ENCODE results near the gene MPHOSPH9. TPM values are rescaled to one million over a fixed set of nuclear protein-coding genes. Genes with fewer than 3 reads are reported as not detected.

Gene MPHOSPH9
- total and polyA plus RNA-seq, 2 donors (not counting 1 experiment from before 2014, with no cell fraction given) = 17.2 to 50.5 TPM

DNA sequence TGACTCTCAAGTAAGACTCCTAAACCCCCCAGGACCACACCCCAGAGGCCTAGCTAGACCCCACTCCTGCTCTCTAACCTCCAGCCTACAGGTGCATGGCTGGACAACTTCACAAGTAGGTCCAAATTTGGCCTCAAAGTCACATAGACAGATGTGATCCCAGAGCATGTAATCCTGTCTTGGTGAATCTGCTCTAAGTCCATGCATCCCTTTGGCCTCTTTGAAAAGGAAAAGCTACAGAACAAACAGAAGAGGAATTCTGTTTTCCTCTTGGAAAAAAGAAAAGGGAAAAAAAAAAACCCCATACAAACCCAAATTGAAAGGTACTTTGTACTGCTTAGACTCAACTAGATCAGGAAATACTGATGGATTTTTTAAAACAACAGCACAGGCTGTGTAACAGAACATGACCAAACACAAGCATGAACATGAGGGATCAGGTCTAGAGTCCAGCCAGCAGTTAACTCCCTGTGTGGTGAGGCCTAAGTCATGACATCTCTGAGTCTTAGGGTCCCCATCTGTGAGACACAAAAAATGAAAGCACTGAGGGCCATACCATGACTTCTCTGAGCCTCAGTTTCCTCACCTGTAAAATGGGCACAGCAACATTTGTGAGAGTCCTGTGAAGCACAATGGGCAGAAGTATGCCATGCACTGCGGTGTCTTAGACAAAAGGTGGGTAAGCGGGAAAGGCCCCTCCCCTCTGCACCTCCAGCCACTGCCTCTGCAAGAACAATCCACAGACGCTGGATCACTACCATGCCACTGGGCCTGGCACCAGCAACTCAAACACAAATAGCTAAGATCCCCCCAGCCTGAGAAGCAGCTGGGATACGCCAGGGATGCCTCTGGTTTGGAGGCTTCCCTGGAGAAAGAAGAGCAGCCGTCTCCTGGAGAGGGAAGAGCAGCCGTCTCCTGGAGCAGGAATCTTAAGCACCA, 92.0 kb downstream of the MPHOSPH9 start:
- no peaks in the 10 kb centered on the region for H3K27me3 ChIP-seq (ENCODE audit: control insufficient read depth, insufficient read depth, low read length)
- H3K79me2 ChIP-seq (ENCODE audit: control insufficient read depth, insufficient read depth, low read length) = peaks cover 33% of the 10 kb centered on the region
- peak overlapping the region; percentile 71 for H3K27ac ChIP-seq (ENCODE audit: insufficient read depth, low read length)
- H3K9me3 ChIP-seq (ENCODE audit: control insufficient read depth, insufficient read depth, low read depth, low read length) = no peaks in the 10 kb centered on the region
- TF ChIP-seq EZH2 (IDR thresholded peaks at IDR 0.05; ENCODE audit: low read length, missing control alignments) = no peak
- TF ChIP-seq, protein P1, sequence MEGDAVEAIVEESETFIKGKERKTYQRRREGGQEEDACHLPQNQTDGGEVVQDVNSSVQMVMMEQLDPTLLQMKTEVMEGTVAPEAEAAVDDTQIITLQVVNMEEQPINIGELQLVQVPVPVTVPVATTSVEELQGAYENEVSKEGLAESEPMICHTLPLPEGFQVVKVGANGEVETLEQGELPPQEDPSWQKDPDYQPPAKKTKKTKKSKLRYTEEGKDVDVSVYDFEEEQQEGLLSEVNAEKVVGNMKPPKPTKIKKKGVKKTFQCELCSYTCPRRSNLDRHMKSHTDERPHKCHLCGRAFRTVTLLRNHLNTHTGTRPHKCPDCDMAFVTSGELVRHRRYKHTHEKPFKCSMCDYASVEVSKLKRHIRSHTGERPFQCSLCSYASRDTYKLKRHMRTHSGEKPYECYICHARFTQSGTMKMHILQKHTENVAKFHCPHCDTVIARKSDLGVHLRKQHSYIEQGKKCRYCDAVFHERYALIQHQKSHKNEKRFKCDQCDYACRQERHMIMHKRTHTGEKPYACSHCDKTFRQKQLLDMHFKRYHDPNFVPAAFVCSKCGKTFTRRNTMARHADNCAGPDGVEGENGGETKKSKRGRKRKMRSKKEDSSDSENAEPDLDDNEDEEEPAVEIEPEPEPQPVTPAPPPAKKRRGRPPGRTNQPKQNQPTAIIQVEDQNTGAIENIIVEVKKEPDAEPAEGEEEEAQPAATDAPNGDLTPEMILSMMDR (conservative IDR thresholded peaks at IDR 0.05 in 1 of 2, IDR thresholded peaks at IDR 0.05 in 1 of 2; ENCODE audit: low read depth in 1 of 2, low read length in 2 of 2) = no peak
- no peak overlapping the region for H2AFZ ChIP-seq (ENCODE audit: low read length)
- no peak overlapping the region for H3K9ac ChIP-seq (ENCODE audit: insufficient read depth, low read length)
- H3K4me2 ChIP-seq (ENCODE audit: extremely low read depth, insufficient read depth, low read length) = peak overlapping the region; percentile 83
- peaks cover 33% of the 10 kb centered on the region for H3K4me1 ChIP-seq (ENCODE audit: control insufficient read depth, extremely low read depth, insufficient read depth, low read length)
- no peaks in the 10 kb centered on the region for H3K36me3 ChIP-seq (ENCODE audit: control insufficient read depth, insufficient read depth, low read length)
- peak overlapping the region in 1 of 4 experiments; percentile 23 for H3K4me3 ChIP-seq (replicated peaks in 1 of 4; ENCODE audit: control extremely low read depth in 1 of 4, insufficient read depth in 1 of 4, low read depth in 3 of 4, low read length in 4 of 4)
- H4K20me1 ChIP-seq (ENCODE audit: control insufficient read depth, extremely low read depth, insufficient read depth, low read length) = no peaks in the 10 kb centered on the region
- no peak for DNase-seq (ENCODE audit: low read depth in 2 of 2)

DNA sequence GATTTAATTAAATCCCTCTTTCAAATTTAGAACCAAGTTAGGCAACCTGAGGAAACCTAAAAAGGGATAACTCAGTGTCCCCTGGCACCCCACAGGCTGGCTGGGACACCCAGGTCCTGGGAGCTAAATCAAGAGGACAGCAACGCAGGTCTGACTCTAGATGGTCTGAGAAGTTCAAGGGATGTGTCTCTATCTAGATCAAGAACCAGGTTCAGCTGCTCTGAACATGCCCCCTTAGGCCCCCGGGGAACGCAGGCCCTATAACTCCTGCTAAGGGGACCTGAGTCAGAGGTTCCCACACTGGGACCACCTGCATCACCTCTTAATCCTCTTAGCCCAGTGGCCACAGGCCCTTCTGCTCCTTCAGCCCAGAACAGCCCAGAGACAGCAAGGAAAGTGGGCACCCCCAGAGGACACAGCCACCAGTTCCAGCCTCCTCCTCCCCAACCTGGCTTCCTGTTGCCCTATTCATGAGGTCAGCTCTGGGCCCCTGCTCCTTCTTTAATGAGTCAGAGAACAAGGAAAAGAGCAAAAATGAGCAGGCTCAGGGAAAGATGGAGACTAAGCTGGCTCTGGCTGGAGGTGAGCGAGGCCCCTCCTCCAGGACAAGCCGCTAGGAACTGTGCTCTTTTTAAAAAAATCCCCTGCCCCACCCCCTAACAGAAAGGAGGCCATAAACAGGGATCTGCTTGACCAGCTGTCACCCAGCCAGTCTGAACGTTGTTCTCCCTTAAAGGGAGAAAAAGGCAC, 92.8 kb downstream of the MPHOSPH9 start:
- DNase-seq (ENCODE audit: low read depth in 2 of 2) = peak; percentile 30 to 61
- H3K27ac ChIP-seq (ENCODE audit: insufficient read depth, low read length) = peak overlapping the region; percentile 29
- H3K4me2 ChIP-seq (ENCODE audit: extremely low read depth, insufficient read depth, low read length) = peak overlapping the region; percentile 56
- H3K4me3 ChIP-seq (replicated peaks in 1 of 4; ENCODE audit: control extremely low read depth in 1 of 4, insufficient read depth in 1 of 4, low read depth in 3 of 4, low read length in 4 of 4) = no peak overlapping the region
- H3K27me3 ChIP-seq (ENCODE audit: control insufficient read depth, insufficient read depth, low read length) = no peaks in the 10 kb centered on the region
- no peaks in the 10 kb centered on the region for H3K9me3 ChIP-seq (ENCODE audit: control insufficient read depth, insufficient read depth, low read depth, low read length)
- peaks cover 28% of the 10 kb centered on the region for H3K79me2 ChIP-seq (ENCODE audit: control insufficient read depth, insufficient read depth, low read length)
- H3K4me1 ChIP-seq (ENCODE audit: control insufficient read depth, extremely low read depth, insufficient read depth, low read length) = peaks cover 33% of the 10 kb centered on the region
- H3K9ac ChIP-seq (ENCODE audit: insufficient read depth, low read length) = no peak overlapping the region
- no peak overlapping the region for H2AFZ ChIP-seq (ENCODE audit: low read length)
- H3K36me3 ChIP-seq (ENCODE audit: control insufficient read depth, insufficient read depth, low read length) = no peaks in the 10 kb centered on the region
- no peak for TF ChIP-seq EZH2 (IDR thresholded peaks at IDR 0.05; ENCODE audit: low read length, missing control alignments)
- no peaks in the 10 kb centered on the region for H4K20me1 ChIP-seq (ENCODE audit: control insufficient read depth, extremely low read depth, insufficient read depth, low read length)

DNA sequence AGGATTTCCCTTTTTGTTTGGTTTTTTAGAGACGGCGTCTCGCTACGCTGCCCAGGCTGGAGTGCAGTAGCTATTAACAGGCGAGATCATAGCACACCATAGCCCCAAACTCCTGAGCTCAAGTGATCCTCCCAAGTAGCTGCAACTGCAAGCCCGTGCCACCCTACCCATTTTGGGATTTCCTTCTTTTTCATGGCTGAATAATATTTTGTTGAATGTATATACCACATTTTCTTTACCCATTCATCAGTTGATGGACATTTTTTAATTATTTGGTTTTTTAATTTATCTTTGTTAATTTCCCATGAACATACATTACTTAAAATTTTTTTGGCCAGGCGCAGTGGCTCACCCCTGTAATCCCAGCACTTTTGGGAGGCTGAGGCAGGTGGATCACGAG, 97.3 kb downstream of the MPHOSPH9 start:
- Histone ChIP-seq H2AFZ (ENCODE audit: low read length) (no peak overlapping the region), H4K20me1 (ENCODE audit: control insufficient read depth, extremely low read depth, insufficient read depth, low read length) (no peaks in the 10 kb centered on the region), H3K9ac (ENCODE audit: insufficient read depth, low read length) (no peak overlapping the region), H3K36me3 (ENCODE audit: control insufficient read depth, insufficient read depth, low read length) (no peaks in the 10 kb centered on the region), H3K4me2 (ENCODE audit: extremely low read depth, insufficient read depth, low read length) (no peak overlapping the region), H3K9me3 (ENCODE audit: control insufficient read depth, insufficient read depth, low read depth, low read length) (no peaks in the 10 kb centered on the region), H3K79me2 (ENCODE audit: control insufficient read depth, insufficient read depth, low read length) (peaks cover 12% of the 10 kb centered on the region), H3K27me3 (ENCODE audit: control insufficient read depth, insufficient read depth, low read length) (no peaks in the 10 kb centered on the region), H3K4me1 (ENCODE audit: control insufficient read depth, extremely low read depth, insufficient read depth, low read length) (peaks cover 16% of the 10 kb centered on the region), H3K27ac (ENCODE audit: insufficient read depth, low read length) (no peak overlapping the region), H3K4me3 (replicated peaks in 1 of 4; ENCODE audit: control extremely low read depth in 1 of 4, insufficient read depth in 1 of 4, low read depth in 3 of 4, low read length in 4 of 4) (no peak overlapping the region)
- DNase-seq (ENCODE audit: low read depth in 2 of 2) = no peak
- TF ChIP-seq EZH2 (IDR thresholded peaks at IDR 0.05; ENCODE audit: low read length, missing control alignments) = no peak
- TF ChIP-seq, protein P1 (conservative IDR thresholded peaks at IDR 0.05 in 1 of 2, IDR thresholded peaks at IDR 0.05 in 1 of 2; ENCODE audit: low read depth in 1 of 2, low read length in 2 of 2) = no peak
